Measurements from ENCODE around the gene ACAD10. TPM values are rescaled to one million over a fixed set of nuclear protein-coding genes. Genes with fewer than 3 reads are reported as not detected.
A peak's percentile ranks its signal among the peaks of the same experiment; 100 is the strongest.

The ACAD10 gene
- total and polyA plus RNA-seq, 2 of the 13 experiments (the other 11 are each of a cell fraction or from before 2014, with no cell fraction given): 15.2 to 16.3 TPM

DNA sequence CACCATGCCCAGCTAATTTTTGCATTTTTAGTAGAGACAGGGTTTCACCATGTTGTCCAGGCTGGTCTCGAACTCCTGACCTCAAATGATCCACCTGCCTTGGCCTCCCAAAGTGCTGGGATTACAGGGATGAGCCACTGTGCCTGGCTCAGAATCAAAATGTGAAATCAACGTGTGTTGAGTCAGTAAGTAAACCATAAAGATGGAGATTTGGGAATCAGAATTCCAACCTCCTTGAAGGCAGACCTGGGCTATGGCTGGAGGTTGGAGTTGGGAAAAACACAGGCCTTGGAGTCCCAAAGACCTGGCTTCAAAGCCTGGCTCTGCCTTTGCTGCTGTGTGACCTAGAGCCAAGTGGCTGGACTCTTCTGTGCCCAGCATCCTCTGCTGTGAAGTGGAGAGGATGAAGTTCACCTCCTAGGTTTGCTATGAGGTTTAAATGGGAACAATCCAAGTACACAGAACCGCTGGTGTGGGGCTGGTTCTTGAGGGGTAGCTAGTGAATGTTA lies 91.0 kb downstream of the ACAD10 start:
- Histone ChIP-seq H3K27me3 (ENCODE audit: control insufficient read depth in 1 of 2, insufficient read depth in 2 of 2, low read length in 2 of 2) (no peaks in the 10 kb centered on the region), H3K4me3 (replicated peaks in 1 of 3; ENCODE audit: insufficient read depth in 1 of 3, low read depth in 2 of 3, low read length in 3 of 3) (peak overlapping the region in 1 of 3 experiments; percentile 49; a peak in 2 of 6 replicates), H2AFZ (ENCODE audit: low read length) (no peak overlapping the region), H3K9ac (ENCODE audit: insufficient read depth, low read depth, low read length) (no peak overlapping the region), H3K9me3 (ENCODE audit: low read length) (no peaks in the 10 kb centered on the region), H3K4me2 (ENCODE audit: low read depth, low read length) (peak overlapping the region; percentile 69), H3K27ac (ENCODE audit: extremely low read length, insufficient read depth, low read length) (peak overlapping the region; percentile 43), H3K36me3 (replicated peaks in 1 of 2; ENCODE audit: control insufficient read depth in 1 of 2, insufficient read depth in 2 of 2, low read length in 2 of 2) (peaks cover 4 to 19% of the 10 kb centered on the region in 2 experiments; a peak in 4 of 5 replicates), H3K4me1 (ENCODE audit: insufficient read depth, low read length) (peaks cover 84% of the 10 kb centered on the region), H4K20me1 (ENCODE audit: insufficient read depth, low read length) (peaks cover 7% of the 10 kb centered on the region; the same call in 1 of the 2 replicates), H3K79me2 (ENCODE audit: insufficient read depth, low read length) (peaks cover 18% of the 10 kb centered on the region)
- ChIA-PET CTCF (ENCODE audit: low intra/inter-chr PET ratio, low total read pairs) (no interaction called here), POLR2A (interaction anchor here (0.9 to 4.5 kb wide), 2 partner anchors 10 to 11 kb away, joined by 3 to 94 read pairs; partner anchors contain the start of gene ALDH2)
- DNase-seq (ENCODE audit: low spot score) (no peak), FAIRE-seq (no peak), ATAC-seq (no peak)
- in situ Hi-C loops (cut with HindIII; ENCODE audit: extremely low pct_ligation_motif_present, low pct_unique_long_range_greater_than_20kb): no loop called here
- intact Hi-C loops (cut with micrococcal nuclease; ENCODE audit: unreplicated experiment): loop anchor here (5.0 kb wide), 1 partner anchor 35 kb away; no protein-coding TSS in a partner anchor
- BruUV-seq (replicated peaks): no TSS peak
- 57% methylated on average over 3 of the region's 3 CpGs for WGBS (ENCODE audit: low lambda C conversion rate)
- TF ChIP-seq TRIM22 (IDR thresholded peaks at IDR 0.05) (no peak), ZNF709 (CRISPR knock-in tag; IDR thresholded peaks at IDR 0.05) (no peak), WIZ (CRISPR knock-in tag; IDR thresholded peaks at IDR 0.05) (0 out of 2 replicates have a peak, but pooled peaks have one; percentile 29), DMTF1 (CRISPR knock-in tag; IDR thresholded peaks at IDR 0.05) (no peak), RORA (CRISPR knock-in tag; IDR thresholded peaks at IDR 0.05) (no peak), MTF1 (CRISPR knock-in tag; IDR thresholded peaks at IDR 0.05) (no peak), ZBTB42 (CRISPR knock-in tag; IDR thresholded peaks at IDR 0.05) (no peak), ZBTB14 (CRISPR knock-in tag; IDR thresholded peaks at IDR 0.05) (no peak), CBX2 (IDR thresholded peaks at IDR 0.05; ENCODE audit: low read depth, low read length) (no peak), CBX2 (CRISPR knock-in tag; IDR thresholded peaks at IDR 0.05; ENCODE audit: low read depth) (no peak), TEF (CRISPR knock-in tag; IDR thresholded peaks at IDR 0.05) (no peak), MYC (CRISPR knock-in tag; IDR thresholded peaks at IDR 0.05; ENCODE audit: borderline replicate concordance) (0 out of 2 replicates have a peak, but pooled peaks have one; percentile 5)
- TF ChIP-seq, protein P1, sequence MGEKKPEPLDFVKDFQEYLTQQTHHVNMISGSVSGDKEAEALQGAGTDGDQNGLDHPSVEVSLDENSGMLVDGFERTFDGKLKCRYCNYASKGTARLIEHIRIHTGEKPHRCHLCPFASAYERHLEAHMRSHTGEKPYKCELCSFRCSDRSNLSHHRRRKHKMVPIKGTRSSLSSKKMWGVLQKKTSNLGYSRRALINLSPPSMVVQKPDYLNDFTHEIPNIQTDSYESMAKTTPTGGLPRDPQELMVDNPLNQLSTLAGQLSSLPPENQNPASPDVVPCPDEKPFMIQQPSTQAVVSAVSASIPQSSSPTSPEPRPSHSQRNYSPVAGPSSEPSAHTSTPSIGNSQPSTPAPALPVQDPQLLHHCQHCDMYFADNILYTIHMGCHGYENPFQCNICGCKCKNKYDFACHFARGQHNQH (CRISPR knock-in tag; IDR thresholded peaks at IDR 0.05): 0 out of 2 replicates have a peak, but pooled peaks have one; percentile 17
- TF ChIP-seq, protein P2, sequence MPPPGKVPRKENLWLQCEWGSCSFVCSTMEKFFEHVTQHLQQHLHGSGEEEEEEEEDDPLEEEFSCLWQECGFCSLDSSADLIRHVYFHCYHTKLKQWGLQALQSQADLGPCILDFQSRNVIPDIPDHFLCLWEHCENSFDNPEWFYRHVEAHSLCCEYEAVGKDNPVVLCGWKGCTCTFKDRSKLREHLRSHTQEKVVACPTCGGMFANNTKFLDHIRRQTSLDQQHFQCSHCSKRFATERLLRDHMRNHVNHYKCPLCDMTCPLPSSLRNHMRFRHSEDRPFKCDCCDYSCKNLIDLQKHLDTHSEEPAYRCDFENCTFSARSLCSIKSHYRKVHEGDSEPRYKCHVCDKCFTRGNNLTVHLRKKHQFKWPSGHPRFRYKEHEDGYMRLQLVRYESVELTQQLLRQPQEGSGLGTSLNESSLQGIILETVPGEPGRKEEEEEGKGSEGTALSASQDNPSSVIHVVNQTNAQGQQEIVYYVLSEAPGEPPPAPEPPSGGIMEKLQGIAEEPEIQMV (CRISPR knock-in tag; IDR thresholded peaks at IDR 0.05; ENCODE audit: low read depth): no peak

All from HepG2 (cell line).